AG09309 (cell line): ENCODE data around the gene SASH1.

Experiments used
- DNase-seq: peaks from one replicate; pipeline ENCODE4 v3.0.0-alpha.2; 2010; ENCODE audit warnings: low read depth
- H3K4me3 ChIP-seq: 2 replicates; pipeline ENCODE4 v1.5.1; 2011; ENCODE audit warnings: mild to moderate bottlenecking, low read depth, low read length, moderate library complexity; ENCODE audit not compliant: control insufficient read depth
- TF ChIP-seq, protein P1 (sequence below): IDR thresholded peaks from 2 replicates; pipeline ENCODE4 v1.5.1; 2011; ENCODE audit warnings: mild to moderate bottlenecking, low read depth, low read length, inconsistent platforms; ENCODE audit not compliant: insufficient read depth, control insufficient read depth; ENCODE audit errors: missing control alignments

The SASH1 gene

DNA sequence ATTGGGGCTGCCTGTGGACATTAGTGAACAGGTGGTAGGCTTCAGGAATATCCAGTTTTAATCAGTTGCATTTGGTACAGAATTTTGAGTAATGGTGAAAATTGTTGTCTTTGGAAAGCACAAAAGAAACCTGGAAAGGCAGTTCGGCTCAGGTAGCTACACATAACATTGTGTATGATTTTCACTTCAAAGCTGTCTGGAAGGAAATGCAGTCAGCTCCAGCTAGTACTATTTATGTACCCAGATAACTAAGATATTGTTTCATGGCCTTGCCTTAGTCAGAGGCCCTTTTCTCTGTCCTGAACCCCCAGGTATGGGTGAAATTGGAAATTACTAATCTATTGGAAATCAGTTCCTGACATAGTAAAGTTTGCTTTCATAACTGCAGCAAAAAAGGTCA, 208.6 kb downstream of the SASH1 start:
- H3K4me3 ChIP-seq: no peak overlapping the region
- DNase-seq: no peak
- TF ChIP-seq, protein P1, sequence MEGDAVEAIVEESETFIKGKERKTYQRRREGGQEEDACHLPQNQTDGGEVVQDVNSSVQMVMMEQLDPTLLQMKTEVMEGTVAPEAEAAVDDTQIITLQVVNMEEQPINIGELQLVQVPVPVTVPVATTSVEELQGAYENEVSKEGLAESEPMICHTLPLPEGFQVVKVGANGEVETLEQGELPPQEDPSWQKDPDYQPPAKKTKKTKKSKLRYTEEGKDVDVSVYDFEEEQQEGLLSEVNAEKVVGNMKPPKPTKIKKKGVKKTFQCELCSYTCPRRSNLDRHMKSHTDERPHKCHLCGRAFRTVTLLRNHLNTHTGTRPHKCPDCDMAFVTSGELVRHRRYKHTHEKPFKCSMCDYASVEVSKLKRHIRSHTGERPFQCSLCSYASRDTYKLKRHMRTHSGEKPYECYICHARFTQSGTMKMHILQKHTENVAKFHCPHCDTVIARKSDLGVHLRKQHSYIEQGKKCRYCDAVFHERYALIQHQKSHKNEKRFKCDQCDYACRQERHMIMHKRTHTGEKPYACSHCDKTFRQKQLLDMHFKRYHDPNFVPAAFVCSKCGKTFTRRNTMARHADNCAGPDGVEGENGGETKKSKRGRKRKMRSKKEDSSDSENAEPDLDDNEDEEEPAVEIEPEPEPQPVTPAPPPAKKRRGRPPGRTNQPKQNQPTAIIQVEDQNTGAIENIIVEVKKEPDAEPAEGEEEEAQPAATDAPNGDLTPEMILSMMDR: no peak

- no peak overlapping the region for H3K4me3 ChIP-seq
- TF ChIP-seq, protein P1: no peak
- no peak for DNase-seq
Observed at GRCh38 chr6:148556410-148556809, 213.8 kb downstream of the SASH1 start.

DNA sequence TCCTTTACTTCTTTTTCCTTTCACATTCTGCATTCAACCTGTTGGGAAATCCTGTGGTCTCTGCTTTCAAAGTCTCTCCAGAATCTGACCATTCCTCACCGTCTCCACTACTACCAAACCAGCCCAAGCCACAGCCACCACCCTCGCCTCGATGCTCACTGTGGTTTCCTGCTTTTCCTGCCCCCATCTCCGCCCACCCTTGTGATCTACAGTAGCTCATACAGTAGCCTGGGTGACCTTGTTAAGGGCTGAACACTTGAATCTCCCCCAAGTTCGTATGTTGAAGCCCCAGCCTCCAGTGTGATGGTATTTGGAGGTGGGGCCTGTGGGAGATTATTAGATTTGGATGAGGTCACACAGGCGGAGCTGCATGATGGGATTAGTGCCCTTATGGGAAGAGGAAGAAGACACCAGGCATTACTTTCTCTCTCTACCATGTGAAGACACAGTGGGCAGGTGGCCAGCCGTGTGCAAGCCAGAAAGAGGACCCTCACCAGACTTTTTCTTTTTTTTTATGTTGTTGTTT, 215.2 kb downstream of the SASH1 start:
- DNase-seq: peak; percentile 13
- TF ChIP-seq, protein P1: no peak
- no peak overlapping the region for H3K4me3 ChIP-seq

DNA sequence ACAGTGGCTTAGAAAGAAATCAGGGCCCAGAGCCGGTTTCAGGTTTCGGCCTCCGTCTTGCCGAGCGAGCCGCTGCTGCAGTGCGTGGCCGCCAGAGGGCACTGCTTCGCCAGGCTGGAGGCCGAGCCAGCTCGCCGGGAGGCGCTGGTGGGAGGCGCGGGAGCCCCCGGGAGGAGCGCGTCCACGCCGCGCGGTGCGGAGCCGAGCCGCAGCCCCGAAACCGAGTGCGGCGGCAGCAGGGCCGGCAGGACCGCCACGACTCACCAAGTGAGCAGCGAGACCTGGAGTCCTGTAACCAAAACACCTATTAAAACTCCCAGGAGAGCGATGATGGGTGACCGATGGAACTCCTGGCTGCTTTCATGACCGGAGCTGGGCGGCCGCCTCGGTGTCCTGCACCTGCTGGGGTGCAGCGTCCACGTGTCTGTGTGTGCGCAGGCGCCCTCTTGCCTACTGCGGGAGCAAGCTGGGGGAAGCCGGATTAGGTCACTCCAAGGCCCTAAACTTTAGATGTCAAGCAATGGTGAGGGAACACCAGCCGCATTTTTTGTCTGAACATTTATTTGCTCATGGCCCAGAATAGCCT, 217.3 kb downstream of the SASH1 start:
- no peak for DNase-seq
- TF ChIP-seq, protein P1: peak; percentile 86
- peak overlapping the region; percentile 20 for H3K4me3 ChIP-seq

DNA sequence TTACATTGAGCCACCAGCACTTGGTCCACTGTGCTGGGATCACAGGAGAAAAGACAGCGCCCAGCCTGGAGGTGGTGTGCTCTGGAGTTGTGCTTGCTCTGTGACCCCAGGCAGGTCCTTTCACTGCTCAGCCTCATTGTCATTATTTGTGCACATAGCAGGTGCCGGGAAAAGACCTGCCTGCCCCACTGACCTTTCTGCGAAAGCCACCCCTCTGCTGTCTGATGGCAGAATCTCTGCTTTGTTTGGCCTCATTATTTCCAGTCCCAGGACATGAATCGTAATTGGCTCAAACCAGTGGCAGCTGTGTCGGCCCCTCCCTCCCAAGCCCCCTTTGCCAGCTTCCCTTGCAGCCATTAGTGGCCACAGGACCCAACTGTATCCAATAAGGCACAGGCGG, 219.0 kb downstream of the SASH1 start:
- TF ChIP-seq, protein P1: no peak
- no peak for DNase-seq
- H3K4me3 ChIP-seq: no peak overlapping the region

DNA sequence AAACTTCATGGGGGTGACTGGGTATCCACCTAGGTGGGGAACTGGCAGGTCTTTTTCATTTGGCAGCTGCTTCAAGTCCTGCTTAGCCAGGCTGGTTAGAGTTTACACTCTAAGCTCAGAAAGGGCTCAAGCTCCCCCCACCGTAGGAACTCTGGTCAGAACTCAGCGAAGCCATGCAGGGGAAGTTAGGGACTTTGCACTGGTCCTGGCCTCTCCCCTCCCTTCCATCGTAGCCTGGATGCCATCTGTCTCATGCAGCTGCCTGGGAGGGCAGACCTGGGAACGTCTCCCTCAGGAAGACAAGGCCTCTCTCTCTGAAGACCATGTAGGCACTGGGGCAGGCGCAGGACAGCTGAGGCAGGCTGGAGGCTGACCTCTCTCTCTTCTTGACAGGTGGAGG, 220.4 kb downstream of the SASH1 start:
- DNase-seq: no peak
- no peak overlapping the region for H3K4me3 ChIP-seq
- TF ChIP-seq, protein P1: no peak
